ENCODE measurements around the gene KIAA0513.
"Not testable (repeated sequence)": the region's sequence is repeated elsewhere in the genome, so short reads cannot be mapped to it uniquely, and the experiment has no call there.

KIAA0513 gene

GRCh38 chr16:85029408-85029784, 1.8 kb downstream of the KIAA0513 start:
- no peak for DNase-seq

GRCh38 chr16:85029981-85030401, 2.4 kb downstream of the KIAA0513 start:
- DNase-seq: no peak

- no peak for DNase-seq
Observed at GRCh38 chr16:85031451-85031850, 3.9 kb downstream of the KIAA0513 start.

GRCh38 chr16:85032187-85032586, 4.6 kb downstream of the KIAA0513 start:
- not testable (repeated sequence) for DNase-seq

- no peak for DNase-seq
Observed at GRCh38 chr16:85033171-85033570, 5.6 kb downstream of the KIAA0513 start.

- DNase-seq: no peak
Observed at GRCh38 chr16:85034591-85035433, 7.2 kb downstream of the KIAA0513 start.

- no peak for DNase-seq
Observed at GRCh38 chr16:85036236-85037049, 8.8 kb downstream of the KIAA0513 start.

GRCh38 chr16:85037050-85037410, 9.4 kb downstream of the KIAA0513 start:
- DNase-seq: no peak

- DNase-seq: no peak
Observed at GRCh38 chr16:85037721-85038120, 10.1 kb downstream of the KIAA0513 start.

DNA sequence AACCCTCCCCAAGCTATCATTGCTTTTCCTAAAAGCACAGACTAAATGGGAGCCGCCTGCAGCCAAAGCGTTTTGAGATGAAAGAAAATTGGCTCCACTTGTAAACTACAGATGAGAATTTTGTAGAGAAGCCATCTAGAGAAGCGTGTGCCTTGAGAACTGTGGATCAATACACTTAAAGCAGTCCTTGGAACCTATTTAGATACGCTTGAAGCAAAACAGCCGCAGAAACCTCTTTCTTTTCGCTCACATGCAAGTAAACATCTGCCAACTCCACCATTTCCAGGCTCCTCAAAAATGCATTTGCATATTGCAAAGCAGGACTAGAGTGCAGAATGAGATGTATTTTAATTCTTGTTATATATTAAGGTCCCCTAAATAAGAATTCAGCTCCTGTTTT, 13.1 kb downstream of the KIAA0513 start:
- DNase-seq: no peak

DNA sequence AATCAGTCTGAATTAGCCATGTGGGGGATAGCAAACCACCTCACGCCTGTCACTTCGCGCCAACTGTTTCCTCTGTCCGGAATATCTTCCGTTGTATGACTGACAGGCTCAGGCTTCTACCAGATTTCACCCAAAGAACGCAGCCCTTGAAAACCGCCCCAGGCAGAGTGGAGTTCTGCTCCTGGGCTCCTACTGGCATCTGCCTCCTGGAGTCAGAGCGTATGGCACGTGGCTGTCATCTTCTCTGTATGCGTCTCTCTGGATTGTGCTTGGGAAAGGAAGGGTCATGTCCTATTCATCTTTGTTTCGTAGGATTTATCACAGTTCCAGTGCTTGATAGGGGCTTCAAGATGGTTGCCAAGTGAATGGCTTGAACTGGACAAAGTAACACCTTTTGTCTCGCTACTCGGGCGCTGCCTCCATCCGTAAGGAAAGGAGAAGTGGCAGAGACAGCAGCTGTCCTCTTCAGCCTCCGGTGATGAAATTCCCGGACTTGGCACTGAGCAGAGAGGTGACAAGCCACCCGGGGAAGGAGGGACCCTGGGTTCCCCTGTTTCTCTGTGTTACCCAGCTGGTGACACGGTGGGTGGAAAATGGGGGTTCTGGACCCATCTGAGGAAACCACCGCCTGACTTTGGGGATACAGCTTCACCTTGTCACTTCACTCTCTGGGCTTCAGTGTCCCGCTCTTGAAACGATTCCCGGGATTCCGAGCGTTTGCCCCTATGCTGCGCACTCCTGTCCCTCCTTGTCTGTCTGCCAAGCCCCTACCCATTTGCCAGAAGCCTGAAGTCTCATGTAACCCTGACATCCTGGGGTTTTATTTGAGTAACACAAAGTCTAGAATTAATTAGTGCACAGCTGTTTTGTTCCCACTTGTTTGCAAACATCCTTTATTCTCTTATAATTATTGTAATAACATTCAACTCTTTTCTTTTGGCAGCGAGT, 13.9 kb downstream of the KIAA0513 start:
- no peak for DNase-seq

GRCh38 chr16:85042167-85042526, 14.6 kb downstream of the KIAA0513 start:
- no peak for DNase-seq

DNA sequence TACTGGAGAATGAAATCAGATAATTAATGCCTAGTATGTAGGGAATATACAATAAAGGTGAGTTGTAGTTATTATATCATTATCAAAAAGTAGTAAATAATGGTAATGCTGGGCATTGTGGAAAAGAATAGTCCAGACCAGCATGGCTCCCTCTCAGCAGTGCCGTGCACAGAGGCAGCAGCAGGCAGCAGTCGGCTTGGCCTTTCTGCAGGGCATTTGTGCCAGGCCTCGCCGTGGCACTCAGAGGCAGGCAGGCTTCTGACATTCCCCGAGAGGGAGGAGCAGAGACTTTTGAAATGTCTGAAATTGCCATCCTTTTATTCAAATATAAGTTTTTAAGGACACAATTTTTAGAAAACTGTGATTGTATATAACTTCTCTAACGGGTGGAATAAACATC, 15.0 kb downstream of the KIAA0513 start:
- no peak for DNase-seq

GRCh38 chr16:85045077-85045476, 17.5 kb downstream of the KIAA0513 start:
- no peak for DNase-seq

GRCh38 chr16:85045641-85046471, 18.3 kb downstream of the KIAA0513 start:
- DNase-seq: no peak

DNA sequence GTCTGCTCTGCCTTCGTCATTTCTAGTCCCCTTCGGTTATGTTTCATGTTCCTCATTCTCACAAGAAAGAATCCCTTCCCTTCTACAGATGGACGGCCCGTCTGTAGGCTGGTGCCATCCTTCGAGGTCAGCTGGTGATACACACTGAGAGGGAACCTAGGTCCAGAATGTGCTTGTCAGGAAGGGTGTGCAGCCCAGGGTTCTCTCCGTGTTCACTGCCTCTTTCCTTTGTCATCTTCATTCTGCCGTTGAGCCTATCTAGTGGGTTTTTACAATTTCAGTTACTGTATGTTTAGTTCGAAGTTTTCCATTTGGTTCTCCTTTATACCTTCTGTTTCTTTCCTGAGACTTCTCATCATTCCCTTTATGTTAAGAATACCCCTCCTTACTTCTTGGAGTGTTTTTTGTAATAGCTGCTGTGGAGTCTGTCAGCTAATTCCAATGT, 18.9 kb downstream of the KIAA0513 start:
- DNase-seq: no peak

DNA sequence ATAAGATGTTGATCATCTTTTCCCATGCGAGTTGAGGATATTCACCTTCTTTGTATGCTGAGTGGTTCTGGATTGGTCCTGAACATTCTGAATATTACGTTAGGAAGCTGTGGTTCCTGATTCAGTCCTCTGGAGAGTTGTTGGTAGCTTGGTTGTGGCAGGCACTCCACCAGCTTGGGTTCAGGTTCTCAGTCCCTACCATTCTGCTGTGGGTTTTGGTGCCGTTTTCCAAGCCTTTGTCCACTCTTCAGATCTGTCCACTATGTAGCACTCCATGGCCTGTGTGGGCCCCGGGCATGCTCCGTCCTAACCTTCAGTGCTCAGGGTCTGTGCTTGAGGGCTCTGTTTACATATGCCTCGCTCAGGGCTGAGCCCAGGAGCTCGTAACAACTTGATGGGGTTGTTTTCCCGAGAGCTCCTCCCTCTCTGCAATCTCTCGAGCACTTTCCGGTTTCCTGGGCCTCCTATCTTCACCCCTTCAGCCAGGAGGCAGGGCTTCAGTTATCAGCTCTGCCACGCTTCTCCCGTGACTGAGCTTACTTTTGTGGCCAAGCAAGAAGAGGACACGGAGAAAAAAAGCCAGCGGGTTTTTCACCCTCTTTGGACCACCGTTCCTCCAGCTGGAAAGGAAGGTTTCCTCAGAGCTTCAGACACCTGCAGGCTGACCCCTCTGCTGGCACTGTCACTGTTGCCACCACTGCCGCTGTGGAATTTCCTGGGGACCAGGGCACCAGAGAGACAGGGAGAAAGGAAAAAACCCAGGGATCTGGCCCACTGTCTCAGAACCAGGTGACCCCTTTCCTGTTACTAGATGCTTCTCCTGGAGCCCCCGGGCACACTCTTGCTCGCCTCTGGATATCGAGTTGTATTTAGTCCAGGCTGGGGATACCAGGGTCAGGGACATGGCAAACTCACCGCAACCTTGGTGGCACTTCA, 19.6 kb downstream of the KIAA0513 start:
- no peak for DNase-seq

- no peak for DNase-seq
Observed at GRCh38 chr16:85047867-85048455, 20.4 kb downstream of the KIAA0513 start.

- no peak for DNase-seq
Observed at GRCh38 chr16:85048921-85049562, 21.4 kb downstream of the KIAA0513 start.

All from right hindlimb (tissue), 1 donor.